ENCODE results near the gene EVC2. TPM values are rescaled to one million over a fixed set of nuclear protein-coding genes. Genes with fewer than 3 reads are reported as not detected.

EVC2 gene
- polyA plus RNA-seq, 3 donors = 0.04 to 0.12 (median 0.08) TPM

DNA sequence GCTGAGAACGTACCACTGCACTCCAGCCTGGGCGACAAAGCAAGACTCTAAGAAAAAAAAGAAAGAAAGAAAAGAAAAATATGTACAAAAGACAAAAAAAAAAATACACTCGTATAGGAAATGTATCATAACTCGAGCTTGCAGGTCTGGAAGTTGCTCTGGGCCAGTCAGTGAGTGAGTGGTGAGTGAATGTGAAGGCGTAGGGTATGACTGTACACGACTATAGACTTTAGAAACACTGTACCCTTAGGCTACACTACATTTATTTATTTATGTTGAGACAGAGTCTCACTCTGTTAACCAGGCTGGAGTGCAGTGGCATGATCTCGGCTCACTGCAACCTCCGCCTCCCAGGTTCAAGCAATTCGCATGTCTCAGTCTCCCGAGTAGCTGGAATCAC is 29.4 kb downstream of the EVC2 start:
- no peak overlapping the region for H3K27ac Mint-ChIP-seq
- no peaks in the 10 kb centered on the region for H3K4me1 ChIP-seq (ENCODE audit: control insufficient read depth in 1 of 2, insufficient read depth in 2 of 2, low read length in 2 of 2)
- H3K9me3 ChIP-seq (replicated peaks in 1 of 2; ENCODE audit: control insufficient read depth in 1 of 2, insufficient read depth in 1 of 2, low read length in 2 of 2) = no peaks in the 10 kb centered on the region
- TF ChIP-seq, protein P1, sequence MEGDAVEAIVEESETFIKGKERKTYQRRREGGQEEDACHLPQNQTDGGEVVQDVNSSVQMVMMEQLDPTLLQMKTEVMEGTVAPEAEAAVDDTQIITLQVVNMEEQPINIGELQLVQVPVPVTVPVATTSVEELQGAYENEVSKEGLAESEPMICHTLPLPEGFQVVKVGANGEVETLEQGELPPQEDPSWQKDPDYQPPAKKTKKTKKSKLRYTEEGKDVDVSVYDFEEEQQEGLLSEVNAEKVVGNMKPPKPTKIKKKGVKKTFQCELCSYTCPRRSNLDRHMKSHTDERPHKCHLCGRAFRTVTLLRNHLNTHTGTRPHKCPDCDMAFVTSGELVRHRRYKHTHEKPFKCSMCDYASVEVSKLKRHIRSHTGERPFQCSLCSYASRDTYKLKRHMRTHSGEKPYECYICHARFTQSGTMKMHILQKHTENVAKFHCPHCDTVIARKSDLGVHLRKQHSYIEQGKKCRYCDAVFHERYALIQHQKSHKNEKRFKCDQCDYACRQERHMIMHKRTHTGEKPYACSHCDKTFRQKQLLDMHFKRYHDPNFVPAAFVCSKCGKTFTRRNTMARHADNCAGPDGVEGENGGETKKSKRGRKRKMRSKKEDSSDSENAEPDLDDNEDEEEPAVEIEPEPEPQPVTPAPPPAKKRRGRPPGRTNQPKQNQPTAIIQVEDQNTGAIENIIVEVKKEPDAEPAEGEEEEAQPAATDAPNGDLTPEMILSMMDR (IDR thresholded peaks at IDR 0.05) = no peak
- no peaks in the 10 kb centered on the region for H3K36me3 ChIP-seq (replicated peaks in 1 of 2; ENCODE audit: control insufficient read depth in 1 of 2, insufficient read depth in 2 of 2, low read length in 2 of 2)
- no peaks in the 10 kb centered on the region for H3K79me2 ChIP-seq (ENCODE audit: insufficient read depth, low read length)
- no peak for DNase-seq
- no peak overlapping the region for H3K27ac ChIP-seq (ENCODE audit: low read depth in 1 of 2, low read length in 2 of 2)
- no peaks in the 10 kb centered on the region for H4K20me1 ChIP-seq (ENCODE audit: insufficient read depth, low read length)
- no peaks in the 10 kb centered on the region for H3K27me3 ChIP-seq (ENCODE audit: control insufficient read depth in 2 of 2, insufficient read depth in 2 of 2, low read length in 2 of 2)
- WGBS (ENCODE audit: insufficient coverage) = 98% methylated on average over 4 of the region's 10 CpGs
- no peak overlapping the region for H3K9ac ChIP-seq (ENCODE audit: insufficient read depth, low read length, poor library complexity, severe bottlenecking)
- H2AFZ ChIP-seq (ENCODE audit: insufficient read depth, low read depth, low read length, poor library complexity, severe bottlenecking) = no peak overlapping the region
- intact Hi-C loops (cut with micrococcal nuclease) = no loop called here
- H3K27me3 Mint-ChIP-seq (ENCODE audit: low read depth in 3 of 3) = peaks cover 0 to 1% (median 0%) of the 10 kb centered on the region in 3 donors
- no peak overlapping the region for H3K4me3 Mint-ChIP-seq
- no peak overlapping the region for H3K4me3 ChIP-seq (replicated peaks in 1 of 3; ENCODE audit: low read depth in 2 of 3, low read length in 3 of 3)
- no peak overlapping the region for H3K4me2 ChIP-seq (replicated peaks; ENCODE audit: extremely low read depth, low read length, poor library complexity, severe bottlenecking)
- peaks cover 0 to 2% (median 0%) of the 10 kb centered on the region in 7 donors for H3K9me3 Mint-ChIP-seq
- H3K4me1 Mint-ChIP-seq = no peaks in the 10 kb centered on the region
- no peaks in the 10 kb centered on the region for H3K36me3 Mint-ChIP-seq

DNA sequence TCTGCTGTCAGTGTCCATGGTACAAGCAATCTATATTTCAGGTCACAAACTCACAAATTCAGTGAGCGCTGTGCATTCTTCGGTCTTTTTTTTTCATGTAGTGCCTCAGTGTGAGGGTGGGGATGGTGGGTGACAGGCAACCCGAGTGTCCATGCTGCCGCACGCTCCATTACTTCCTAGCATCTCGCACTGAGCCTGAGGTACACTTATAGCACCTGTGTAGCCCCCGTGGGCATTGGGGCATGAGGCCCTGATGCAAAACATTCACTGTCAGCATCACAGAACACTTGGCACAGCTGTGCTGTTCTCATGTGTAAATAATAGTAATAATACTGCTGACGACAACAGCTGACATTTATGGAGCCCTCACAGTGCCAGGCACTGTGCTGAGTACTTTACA is 31.6 kb downstream of the EVC2 start:
- TF ChIP-seq, protein P1 (IDR thresholded peaks at IDR 0.05) = no peak
- intact Hi-C loops (cut with micrococcal nuclease) = no loop called here
- Mint-ChIP-seq H3K4me3 (no peak overlapping the region), H3K9me3 (peaks cover 0 to 2% (median 0%) of the 10 kb centered on the region in 7 donors), H3K4me1 (no peaks in the 10 kb centered on the region), H3K27ac (peak overlapping the region in 1 of 7 donors; percentile 25), H3K27me3 (ENCODE audit: low read depth in 3 of 3) (peaks cover 0 to under 1% (median 0%) of the 10 kb centered on the region in 3 donors), H3K36me3 (no peaks in the 10 kb centered on the region)
- Histone ChIP-seq H3K36me3 (replicated peaks in 1 of 2; ENCODE audit: control insufficient read depth in 1 of 2, insufficient read depth in 2 of 2, low read length in 2 of 2) (no peaks in the 10 kb centered on the region), H3K27ac (ENCODE audit: low read depth in 1 of 2, low read length in 2 of 2) (no peak overlapping the region), H3K9ac (ENCODE audit: insufficient read depth, low read length, poor library complexity, severe bottlenecking) (no peak overlapping the region), H4K20me1 (ENCODE audit: insufficient read depth, low read length) (no peaks in the 10 kb centered on the region), H3K4me3 (replicated peaks in 1 of 3; ENCODE audit: low read depth in 2 of 3, low read length in 3 of 3) (no peak overlapping the region), H3K79me2 (ENCODE audit: insufficient read depth, low read length) (no peaks in the 10 kb centered on the region), H2AFZ (ENCODE audit: insufficient read depth, low read depth, low read length, poor library complexity, severe bottlenecking) (no peak overlapping the region), H3K9me3 (replicated peaks in 1 of 2; ENCODE audit: control insufficient read depth in 1 of 2, insufficient read depth in 1 of 2, low read length in 2 of 2) (no peaks in the 10 kb centered on the region), H3K4me1 (ENCODE audit: control insufficient read depth in 1 of 2, insufficient read depth in 2 of 2, low read length in 2 of 2) (no peaks in the 10 kb centered on the region), H3K27me3 (ENCODE audit: control insufficient read depth in 2 of 2, insufficient read depth in 2 of 2, low read length in 2 of 2) (no peaks in the 10 kb centered on the region), H3K4me2 (replicated peaks; ENCODE audit: extremely low read depth, low read length, poor library complexity, severe bottlenecking) (no peak overlapping the region)
- 83% methylated on average over 1 of the region's 8 CpGs for WGBS (ENCODE audit: insufficient coverage)
- no peak for DNase-seq
